Measurements from ENCODE around the gene ZBTB46.

DNA sequence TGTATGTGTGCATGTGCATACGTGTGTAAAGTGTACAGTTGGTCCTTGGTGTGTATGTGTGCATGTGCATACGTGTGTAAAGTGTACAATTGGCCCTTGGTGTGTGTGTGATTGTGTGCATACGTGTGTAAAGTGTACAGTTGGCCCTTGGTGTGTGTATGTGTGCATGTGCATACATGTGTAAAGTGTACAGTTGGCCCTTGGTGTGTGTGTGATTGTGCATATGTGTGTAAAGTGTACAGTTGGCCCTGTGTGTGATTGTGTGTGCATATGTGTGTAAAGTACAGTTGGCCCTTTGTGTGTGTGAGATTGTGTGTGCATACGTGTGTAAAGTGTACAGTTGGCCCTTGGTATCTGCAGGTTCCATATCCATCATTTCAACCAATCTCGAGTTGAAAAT is 99.7 kb downstream of the ZBTB46 start:
- TF ChIP-seq ZBED1 (IDR thresholded peaks at IDR 0.05; ENCODE audit: borderline replicate concordance) (no peak), LARP7 (IDR thresholded peaks at IDR 0.05) (no peak), SUZ12 (IDR thresholded peaks at IDR 0.05; ENCODE audit: unreplicated experiment) (no peak), TARDBP (IDR thresholded peaks at IDR 0.05; ENCODE audit: borderline replicate concordance) (no peak), NRF1 (conservative IDR thresholded peaks at IDR 0.05; ENCODE audit: low read depth, low read length) (no peak), POLR2A (IDR thresholded peaks at IDR 0.05; ENCODE audit: low read depth, low read length) (no peak), ZNF274 (IDR thresholded peaks at IDR 0.05; ENCODE audit: insufficient read depth, insufficient read length) (no peak), ZNF24 (IDR thresholded peaks at IDR 0.05) (no peak), POLR2AphosphoS5 (IDR thresholded peaks at IDR 0.05; ENCODE audit: low read length) (no peak)
- TF ChIP-seq, protein P1, sequence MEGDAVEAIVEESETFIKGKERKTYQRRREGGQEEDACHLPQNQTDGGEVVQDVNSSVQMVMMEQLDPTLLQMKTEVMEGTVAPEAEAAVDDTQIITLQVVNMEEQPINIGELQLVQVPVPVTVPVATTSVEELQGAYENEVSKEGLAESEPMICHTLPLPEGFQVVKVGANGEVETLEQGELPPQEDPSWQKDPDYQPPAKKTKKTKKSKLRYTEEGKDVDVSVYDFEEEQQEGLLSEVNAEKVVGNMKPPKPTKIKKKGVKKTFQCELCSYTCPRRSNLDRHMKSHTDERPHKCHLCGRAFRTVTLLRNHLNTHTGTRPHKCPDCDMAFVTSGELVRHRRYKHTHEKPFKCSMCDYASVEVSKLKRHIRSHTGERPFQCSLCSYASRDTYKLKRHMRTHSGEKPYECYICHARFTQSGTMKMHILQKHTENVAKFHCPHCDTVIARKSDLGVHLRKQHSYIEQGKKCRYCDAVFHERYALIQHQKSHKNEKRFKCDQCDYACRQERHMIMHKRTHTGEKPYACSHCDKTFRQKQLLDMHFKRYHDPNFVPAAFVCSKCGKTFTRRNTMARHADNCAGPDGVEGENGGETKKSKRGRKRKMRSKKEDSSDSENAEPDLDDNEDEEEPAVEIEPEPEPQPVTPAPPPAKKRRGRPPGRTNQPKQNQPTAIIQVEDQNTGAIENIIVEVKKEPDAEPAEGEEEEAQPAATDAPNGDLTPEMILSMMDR (IDR thresholded peaks at IDR 0.05 in 2 of 3, conservative IDR thresholded peaks at IDR 0.05 in 1 of 3; ENCODE audit: control insufficient read depth in 2 of 3, extremely low read depth in 1 of 3, insufficient read depth in 1 of 3, low read depth in 3 of 3, low read length in 3 of 3) = no peak
- TF ChIP-seq, protein P2, sequence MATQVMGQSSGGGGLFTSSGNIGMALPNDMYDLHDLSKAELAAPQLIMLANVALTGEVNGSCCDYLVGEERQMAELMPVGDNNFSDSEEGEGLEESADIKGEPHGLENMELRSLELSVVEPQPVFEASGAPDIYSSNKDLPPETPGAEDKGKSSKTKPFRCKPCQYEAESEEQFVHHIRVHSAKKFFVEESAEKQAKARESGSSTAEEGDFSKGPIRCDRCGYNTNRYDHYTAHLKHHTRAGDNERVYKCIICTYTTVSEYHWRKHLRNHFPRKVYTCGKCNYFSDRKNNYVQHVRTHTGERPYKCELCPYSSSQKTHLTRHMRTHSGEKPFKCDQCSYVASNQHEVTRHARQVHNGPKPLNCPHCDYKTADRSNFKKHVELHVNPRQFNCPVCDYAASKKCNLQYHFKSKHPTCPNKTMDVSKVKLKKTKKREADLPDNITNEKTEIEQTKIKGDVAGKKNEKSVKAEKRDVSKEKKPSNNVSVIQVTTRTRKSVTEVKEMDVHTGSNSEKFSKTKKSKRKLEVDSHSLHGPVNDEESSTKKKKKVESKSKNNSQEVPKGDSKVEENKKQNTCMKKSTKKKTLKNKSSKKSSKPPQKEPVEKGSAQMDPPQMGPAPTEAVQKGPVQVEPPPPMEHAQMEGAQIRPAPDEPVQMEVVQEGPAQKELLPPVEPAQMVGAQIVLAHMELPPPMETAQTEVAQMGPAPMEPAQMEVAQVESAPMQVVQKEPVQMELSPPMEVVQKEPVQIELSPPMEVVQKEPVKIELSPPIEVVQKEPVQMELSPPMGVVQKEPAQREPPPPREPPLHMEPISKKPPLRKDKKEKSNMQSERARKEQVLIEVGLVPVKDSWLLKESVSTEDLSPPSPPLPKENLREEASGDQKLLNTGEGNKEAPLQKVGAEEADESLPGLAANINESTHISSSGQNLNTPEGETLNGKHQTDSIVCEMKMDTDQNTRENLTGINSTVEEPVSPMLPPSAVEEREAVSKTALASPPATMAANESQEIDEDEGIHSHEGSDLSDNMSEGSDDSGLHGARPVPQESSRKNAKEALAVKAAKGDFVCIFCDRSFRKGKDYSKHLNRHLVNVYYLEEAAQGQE (IDR thresholded peaks at IDR 0.05; ENCODE audit: low read depth, low read length) = no peak

Measured in GM12878 (cell line).